T1000 (cell line): ENCODE data around the gene PPP1R27.
"Not testable (repeated sequence)": the region's sequence is repeated elsewhere in the genome, so short reads cannot be mapped to it uniquely, and the experiment has no call there.

Experiments used
- DNase-seq: peaks from one replicate; lab custom pipeline; 2025; ENCODE audit warnings: mixed read lengths; lab: John Stamatoyannopoulos, UW

Gene PPP1R27

GRCh38 chr17:81840826-81841778, 6.3 kb upstream of the PPP1R27 start:
- no peak for DNase-seq

- DNase-seq = not testable (repeated sequence)
Measured at GRCh38 chr17:81840059-81840458, 5.2 kb upstream of the PPP1R27 start.

- DNase-seq = no peak
Measured at GRCh38 chr17:81839301-81839700, 4.5 kb upstream of the PPP1R27 start.

DNA sequence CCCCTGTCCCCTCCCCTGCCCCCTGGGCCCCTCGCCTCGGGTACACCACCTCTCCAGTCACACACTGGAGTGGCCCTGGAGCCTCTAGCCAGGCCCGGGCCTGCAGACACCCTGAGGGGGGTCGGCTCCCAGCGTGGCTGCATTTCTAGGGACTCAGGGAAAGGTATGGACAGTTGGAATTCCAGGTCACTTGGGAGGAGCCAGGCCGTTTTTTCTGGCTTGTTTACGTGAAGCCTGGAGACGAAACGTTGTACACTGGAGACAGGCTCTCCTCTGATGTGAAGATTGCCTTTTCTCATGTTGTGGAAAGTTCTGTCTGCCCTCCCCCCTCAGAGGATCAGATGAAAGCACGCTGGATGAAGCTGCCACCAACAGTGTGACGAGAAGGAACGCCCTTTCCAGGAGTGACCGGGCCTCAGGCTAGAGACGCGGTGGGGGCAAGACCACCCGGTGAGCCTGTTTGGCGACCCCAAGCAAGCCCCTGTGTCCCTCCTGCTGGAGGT, 4.0 kb upstream of the PPP1R27 start:
- DNase-seq = no peak

- DNase-seq = no peak
Measured at GRCh38 chr17:81837641-81838040, 2.8 kb upstream of the PPP1R27 start.

DNA sequence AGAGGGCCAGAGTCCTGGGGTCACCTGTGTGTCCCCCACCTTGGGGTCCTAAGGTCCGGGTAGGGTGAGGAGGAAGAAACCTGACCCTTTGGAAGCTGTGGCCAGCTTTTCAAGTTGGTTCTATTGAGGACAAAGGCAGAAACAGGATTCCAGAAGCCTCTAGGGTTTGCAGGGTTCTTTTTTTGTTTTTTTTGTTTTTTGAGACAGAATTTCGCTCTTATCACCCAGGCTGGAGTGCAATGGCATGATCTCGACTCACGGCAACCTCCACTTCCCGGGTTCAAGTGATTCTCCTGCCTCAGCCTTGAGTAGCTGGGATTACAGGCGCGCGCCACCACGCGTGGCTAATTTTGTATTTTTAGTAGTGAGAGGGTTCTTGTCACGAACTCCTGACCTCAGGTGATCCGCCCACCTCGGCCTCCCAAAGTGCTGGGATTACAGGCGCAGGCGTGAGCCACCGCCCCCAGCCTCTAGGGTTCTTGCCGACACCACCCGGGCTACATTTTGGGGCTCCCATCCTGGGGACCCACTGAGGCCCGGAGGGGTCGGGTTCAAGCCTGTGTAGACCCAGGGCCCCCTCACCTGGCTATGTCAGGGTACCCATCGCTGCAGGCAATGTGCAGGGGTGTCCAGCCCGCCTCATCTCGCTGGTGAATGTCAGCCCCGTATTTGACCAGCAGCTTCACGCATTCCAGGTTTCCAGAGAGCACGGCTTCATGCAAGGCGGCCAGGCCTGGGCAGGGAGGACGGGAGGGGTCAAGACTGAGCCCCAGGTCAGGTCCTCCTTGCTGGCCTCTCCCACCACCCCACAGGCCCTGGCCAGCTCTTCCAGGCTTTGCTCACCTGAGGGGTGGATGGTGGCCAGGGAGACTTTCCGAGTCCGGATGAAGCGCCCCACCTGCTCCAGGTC, 674 bp downstream of the PPP1R27 start:
- no peak for DNase-seq

DNA sequence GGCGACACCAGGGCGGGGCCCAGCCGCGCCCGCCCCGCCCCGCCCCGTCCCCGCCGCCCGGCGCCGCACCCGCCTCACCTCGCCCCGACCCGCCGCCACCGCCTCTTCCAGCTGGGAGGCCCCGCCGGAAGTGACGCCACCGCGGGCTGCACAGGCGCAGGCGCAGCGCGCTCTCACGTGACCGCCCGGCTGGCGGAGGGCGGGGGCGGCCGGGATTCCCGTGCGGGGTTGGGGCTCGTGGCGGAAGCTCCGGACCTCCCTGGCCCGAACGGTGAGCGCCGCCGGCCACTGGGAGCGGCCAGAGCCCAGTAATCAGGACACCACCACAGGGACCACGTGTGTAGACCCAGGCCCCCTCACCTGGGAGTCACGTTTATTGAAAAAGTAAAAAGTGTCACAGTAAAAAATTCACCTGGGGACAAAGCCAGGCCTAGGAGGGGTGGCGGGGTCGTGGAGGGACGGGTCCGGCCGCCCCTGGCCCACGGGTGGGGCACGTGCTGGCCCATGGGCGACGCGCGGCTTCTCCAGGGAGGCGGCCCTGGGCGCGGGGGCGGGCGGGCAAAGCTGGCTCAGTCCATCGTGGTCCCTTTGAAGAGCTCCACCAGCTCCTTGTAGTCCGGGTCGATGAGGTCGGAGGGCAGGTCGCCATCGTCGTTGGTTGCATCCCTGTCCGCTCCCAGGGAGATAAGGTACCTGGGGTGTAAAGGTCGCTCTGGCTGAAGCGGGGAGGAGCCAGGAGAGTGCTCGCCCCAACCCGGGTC, 1.5 kb downstream of the PPP1R27 start, which contains the start of gene MCRIP1:
Gene MCRIP1 (minus strand): TSS at position 132 of the 761 bp plus-strand sequence. CDS start 8,785 bp downstream, outside the sequence.
- DNase-seq = peak; percentile 88

DNA sequence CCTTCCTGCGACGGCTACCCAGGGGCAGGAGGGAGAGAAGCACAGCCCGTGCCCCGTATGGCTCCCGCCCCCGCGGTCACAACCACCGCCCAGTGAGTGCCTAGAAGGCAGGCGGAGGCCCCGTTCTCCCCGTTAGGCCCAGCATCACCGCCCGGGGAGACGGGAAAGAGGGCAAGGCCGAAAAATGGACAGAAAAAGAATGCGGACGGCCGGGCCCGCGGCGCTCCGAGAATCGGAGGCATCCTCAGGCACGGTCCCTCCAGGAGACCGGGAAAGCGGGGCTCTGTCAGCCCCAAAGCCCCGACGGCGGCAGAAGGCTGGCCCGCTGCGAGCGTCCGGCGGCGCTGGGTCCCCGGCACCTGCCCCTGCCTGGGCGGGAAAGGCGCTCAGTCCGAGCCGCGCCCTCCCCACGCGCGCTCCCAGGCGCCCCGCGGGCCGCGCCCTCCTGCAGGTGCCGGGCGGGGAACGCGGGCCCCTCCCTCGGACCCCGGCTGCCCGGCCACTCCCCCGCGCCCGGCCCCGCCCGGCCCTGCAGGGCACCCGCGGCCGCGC, 2.2 kb downstream of the PPP1R27 start:
- no peak for DNase-seq

DNA sequence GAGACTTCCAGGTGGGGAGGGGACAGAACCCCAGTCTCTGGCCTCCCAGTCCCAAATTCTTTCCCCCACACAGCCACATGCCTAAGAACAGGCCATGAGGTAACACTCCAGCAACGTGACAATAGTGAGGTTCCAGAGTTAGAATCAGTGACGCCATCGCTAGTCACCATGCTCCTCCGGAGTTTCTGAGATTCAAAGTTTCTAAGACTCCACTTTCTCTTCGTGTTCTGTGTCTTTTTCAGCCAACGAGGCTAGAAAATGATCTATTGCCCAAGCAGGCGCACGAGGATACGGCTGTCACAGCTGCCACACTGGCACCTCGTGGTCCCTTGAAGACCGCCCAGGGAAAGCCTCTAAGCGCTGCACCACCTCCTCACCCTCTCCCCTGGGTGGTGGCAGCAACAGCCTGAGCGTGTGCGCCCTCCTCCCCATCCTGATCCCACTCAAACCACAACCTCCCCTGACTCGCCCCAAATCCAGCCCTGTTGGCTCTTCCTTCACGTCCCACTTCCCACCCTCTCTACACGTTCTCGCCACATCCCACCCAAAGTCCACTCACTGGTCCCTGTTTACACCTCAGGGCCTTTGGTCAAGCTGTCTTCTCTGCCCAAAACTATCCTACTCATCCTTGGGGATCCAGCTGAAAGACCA, 2.8 kb downstream of the PPP1R27 start:
- no peak for DNase-seq

DNA sequence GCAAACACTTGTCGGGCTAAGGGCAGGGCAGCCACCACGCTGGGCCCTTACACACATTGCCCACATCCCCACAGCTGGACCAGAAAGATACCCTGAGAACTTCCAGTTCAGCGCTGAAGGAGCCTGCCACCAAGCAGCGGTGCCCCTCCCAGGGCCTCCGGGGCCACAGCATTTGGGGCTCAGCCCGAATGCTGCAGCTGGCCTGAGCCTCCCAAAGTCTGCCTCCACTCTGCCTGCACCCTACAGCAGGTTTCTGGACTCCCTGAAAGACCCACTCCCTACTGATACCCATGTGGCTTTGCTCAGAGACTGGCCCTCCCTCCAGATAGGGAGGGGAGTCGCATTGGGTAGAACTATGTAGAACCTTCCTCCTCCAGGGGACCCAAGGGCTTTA, 3.3 kb downstream of the PPP1R27 start:
- DNase-seq = no peak

GRCh38 chr17:81829858-81830257, 5.0 kb downstream of the PPP1R27 start:
- no peak for DNase-seq

GRCh38 chr17:81828656-81829055, 6.2 kb downstream of the PPP1R27 start:
- DNase-seq = no peak

DNA sequence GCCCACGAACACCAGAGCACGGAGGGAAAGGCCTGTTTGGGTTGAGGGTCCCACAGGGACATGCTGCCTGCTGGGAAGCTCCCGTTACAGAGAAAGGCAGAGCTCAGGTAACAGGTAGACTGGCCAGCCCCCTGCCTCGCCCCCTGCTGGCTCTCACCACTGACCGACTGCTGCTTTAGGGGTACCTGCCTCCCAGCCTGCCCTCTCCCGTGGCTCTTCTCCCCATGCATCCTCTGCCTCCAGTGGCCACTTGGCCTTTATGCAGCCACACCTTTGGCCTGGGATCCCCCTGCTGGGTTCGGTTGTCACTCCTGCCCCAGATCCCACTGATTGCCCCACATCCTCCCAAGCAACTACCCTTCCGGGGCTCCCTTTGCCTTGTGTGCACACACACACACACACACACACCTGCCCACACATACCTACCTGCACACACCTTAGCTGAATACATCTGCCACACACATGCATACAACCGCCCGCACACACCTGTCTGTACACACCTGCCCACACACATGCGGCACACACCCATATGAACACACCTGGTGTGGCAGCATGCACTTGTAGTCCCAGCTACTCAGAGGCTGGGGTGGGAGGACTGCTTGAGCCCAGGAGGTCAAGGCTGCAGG, 8.9 kb downstream of the PPP1R27 start:
- DNase-seq = no peak

DNA sequence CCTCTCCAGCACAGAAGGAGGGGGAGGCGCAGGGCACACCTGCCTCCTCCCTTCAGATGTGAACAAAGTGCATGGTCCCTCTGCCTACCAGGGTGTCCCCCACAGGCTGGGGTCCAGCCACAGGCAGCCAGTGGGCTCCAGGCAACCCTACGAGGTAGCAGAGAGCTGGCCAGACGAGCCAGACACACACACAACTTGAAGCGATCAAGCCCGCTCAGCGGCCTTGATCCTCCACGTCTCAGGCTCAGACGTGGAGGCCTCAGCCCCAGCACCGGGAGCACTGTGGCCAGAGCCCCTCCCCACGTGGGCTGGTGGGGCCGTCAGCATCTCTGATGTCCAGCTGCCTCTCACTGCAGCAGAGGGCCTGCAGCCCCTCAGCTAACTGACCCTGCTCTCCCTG, 10.3 kb downstream of the PPP1R27 start:
- DNase-seq = no peak

GRCh38 chr17:81823820-81824550, 10.9 kb downstream of the PPP1R27 start:
- DNase-seq = no peak

- DNase-seq = no peak
Measured at GRCh38 chr17:81822996-81823819, 11.6 kb downstream of the PPP1R27 start.

GRCh38 chr17:81822312-81822637, 12.6 kb downstream of the PPP1R27 start:
- DNase-seq = no peak

GRCh38 chr17:81821603-81822311, 13.1 kb downstream of the PPP1R27 start:
- DNase-seq = no peak
